Lower leg skin (tissue), 3 donors: ENCODE measurements around the gene UBE3D.

Experiments
- POLR2A ChIP-seq, 2 donors: fragments of 450-650 bp; IDR thresholded peaks; one replicate each; pipeline ENCODE4 v1.6.1; 2016 to 2017; ENCODE audit warnings: antibody characterized with exemption in 2 of 2, mild to moderate bottlenecking in 1 of 2, moderate library complexity in 1 of 2
- TF ChIP-seq, protein P1 (sequence below), 3 donors: fragments of 450-650 bp; IDR thresholded peaks; one replicate each; pipeline ENCODE4 v1.5.1; 2016; ENCODE audit warnings: antibody characterized with exemption in 3 of 3, mild to moderate bottlenecking in 3 of 3, moderate library complexity in 2 of 3

DNA sequence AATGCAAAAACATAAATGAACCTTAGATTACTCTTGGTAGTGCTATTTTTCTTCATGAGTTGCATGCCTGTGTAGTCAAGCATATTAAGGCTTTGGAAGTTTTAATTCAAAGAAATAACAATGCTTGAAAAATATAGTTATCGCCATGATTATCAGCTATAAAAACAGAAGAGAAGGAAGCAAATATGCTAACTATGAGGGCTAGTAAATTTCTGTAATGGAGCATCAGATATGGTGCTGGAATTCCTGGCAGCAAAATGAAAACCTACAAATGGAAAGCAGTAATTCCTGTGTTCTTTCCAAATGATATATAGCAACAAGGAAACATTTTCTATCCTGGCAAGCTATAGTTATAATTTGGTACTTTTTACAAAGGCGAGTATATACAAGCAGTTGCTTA is 31.6 kb upstream of the UBE3D start:
- TF ChIP-seq, protein P1, sequence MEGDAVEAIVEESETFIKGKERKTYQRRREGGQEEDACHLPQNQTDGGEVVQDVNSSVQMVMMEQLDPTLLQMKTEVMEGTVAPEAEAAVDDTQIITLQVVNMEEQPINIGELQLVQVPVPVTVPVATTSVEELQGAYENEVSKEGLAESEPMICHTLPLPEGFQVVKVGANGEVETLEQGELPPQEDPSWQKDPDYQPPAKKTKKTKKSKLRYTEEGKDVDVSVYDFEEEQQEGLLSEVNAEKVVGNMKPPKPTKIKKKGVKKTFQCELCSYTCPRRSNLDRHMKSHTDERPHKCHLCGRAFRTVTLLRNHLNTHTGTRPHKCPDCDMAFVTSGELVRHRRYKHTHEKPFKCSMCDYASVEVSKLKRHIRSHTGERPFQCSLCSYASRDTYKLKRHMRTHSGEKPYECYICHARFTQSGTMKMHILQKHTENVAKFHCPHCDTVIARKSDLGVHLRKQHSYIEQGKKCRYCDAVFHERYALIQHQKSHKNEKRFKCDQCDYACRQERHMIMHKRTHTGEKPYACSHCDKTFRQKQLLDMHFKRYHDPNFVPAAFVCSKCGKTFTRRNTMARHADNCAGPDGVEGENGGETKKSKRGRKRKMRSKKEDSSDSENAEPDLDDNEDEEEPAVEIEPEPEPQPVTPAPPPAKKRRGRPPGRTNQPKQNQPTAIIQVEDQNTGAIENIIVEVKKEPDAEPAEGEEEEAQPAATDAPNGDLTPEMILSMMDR (IDR thresholded peaks at IDR 0.05), result no peak
- no peak for TF ChIP-seq POLR2A (IDR thresholded peaks at IDR 0.05)
